H4 (cell line): ENCODE data around the gene RHBDL2. TPM values are rescaled to one million over a fixed set of nuclear protein-coding genes. Genes with fewer than 3 reads are reported as not detected.
A peak's percentile ranks its signal among the peaks of the same experiment; 100 is the strongest.
"Not testable (repeated sequence)": the region's sequence is repeated elsewhere in the genome, so short reads cannot be mapped to it uniquely, and the experiment has no call there.

Source experiments
- DNase-seq: peaks from one replicate; pipeline ENCODE4 v3.0.0-alpha.2; 2015; ENCODE audit warnings: low spot score
- total RNA-seq: library from RNA; depleted of rRNA; stranded (reverse); fragments of >200 nt; shearing (Covaris generic); gene quantifications from 2 replicates; pipeline ENCODE4 v1.2.3, GENCODE V29; 2014; rRNA removed

The RHBDL2 gene
- total RNA-seq, 1 experiment from 2014 or later, result not detected

DNA sequence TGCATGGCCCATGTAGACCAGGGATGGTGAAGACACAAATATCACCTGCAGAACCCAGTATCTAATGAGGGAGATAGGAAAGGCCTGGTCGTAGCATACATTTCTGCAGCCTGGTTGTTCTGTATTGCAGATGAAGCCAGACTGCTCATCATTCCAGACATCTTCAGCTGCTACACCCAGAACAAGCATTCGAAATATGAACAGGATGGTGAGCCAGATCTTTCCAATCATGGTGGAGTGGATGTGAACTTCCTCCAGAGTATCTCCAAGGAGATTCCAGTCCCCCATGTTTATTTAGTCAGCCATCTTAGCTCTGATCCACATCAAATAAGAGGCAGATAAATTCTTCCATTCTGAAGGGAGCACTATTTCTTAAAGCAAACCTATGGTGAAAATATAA lies 65.8 kb downstream of the RHBDL2 start:
- no peak for DNase-seq

DNA sequence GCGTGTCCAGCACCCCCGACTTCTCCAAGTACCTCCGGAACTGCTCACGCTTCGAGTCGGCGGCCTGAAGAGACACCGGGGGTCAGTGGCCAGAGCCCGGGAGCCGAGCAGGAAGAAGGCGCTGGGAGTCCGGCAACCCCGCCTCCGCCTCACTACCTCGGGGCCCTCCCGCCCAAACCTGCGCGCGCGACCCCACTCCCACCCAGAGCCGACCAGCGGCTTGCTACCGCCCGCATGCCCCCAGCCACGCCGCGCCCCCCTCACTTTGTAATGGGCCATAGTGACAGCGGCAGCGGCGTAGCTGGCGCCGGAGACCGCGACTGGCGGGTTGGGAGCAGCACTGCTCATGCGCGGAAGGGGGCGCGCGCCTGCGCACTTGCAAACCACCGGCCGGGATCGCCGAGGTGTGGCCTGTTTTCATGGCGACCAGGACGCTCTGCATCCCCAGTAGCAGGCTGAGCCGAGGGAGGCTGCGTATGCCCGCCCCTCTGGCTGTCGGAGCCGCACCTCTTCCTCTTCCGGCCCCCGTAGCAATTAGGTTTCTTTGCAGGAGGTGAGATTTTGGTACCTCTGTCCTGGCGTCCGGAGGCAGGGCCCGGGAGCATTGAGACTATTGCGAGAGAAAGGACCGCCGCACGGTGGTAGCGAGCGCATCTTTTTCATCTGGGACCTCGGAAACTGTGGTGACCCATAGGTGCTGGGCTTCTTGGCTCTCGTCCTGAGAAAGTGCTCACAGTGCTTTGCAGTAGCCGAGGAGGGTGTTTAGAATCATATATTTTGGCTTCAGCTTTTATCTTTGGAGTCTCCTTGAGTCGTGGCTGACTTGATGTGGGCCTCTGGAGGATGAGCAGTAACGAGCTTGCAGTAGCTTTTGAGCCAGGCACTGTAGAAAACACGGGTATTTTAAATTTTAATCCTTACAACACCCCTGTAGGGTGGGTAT lies 68.3 kb downstream of the RHBDL2 start, which contains the start of gene MYCBP:
Gene MYCBP, minus strand, starts transcription at position 322 of the 943 bp plus-strand sequence. Its CDS starts 43 bp downstream, at position 279.
- peak; percentile 95 for DNase-seq

DNA sequence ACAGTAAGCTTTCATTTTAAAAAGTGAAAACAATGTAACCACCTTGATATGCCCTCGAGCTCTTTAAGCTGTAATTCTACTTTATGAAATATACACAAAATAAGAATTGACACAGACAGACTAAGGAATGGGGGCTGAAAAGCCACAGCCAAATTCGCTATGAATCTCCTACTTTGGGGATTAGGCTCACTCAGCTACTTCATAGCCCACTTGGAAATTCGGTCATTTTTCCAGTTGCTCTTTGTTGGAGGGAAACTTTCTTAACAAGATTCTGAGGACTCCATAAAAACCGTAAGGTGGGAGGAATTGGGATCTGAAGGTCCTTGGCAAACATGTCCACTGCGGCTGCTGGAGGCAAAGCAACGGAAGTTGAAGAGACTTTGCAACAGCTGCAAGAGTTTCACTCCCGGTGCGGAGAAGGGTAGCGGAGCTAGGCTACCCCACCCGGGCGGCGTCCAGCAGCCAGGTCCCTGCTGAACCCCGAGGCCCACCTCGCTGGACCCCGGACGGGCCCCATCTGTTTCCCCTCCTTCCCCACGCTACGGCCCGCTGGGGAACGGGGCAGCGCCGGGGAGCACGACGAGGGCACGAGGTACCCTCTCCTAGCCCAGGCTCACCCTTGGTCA lies 69.1 kb downstream of the RHBDL2 start:
- DNase-seq, result no peak

DNA sequence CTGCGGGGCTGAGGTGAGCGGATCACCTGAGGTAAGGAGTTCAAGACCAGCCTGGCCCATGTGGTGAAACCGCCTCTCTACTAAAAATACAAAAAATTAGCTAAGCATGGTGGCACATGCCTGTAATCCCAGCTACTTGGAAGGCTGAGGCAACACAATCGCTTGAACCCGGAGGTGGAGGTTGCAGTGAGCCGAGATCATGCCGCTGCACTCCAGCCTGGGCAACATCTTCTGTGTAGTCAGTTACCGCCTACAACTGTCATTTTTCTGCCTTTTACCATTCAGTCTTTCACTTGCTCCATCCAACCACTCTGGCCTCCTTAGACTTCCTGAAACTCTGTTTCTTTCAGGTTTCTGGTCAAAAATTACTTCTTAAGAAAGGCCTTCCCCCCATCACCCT lies 70.6 kb downstream of the RHBDL2 start:
- no peak for DNase-seq

DNA sequence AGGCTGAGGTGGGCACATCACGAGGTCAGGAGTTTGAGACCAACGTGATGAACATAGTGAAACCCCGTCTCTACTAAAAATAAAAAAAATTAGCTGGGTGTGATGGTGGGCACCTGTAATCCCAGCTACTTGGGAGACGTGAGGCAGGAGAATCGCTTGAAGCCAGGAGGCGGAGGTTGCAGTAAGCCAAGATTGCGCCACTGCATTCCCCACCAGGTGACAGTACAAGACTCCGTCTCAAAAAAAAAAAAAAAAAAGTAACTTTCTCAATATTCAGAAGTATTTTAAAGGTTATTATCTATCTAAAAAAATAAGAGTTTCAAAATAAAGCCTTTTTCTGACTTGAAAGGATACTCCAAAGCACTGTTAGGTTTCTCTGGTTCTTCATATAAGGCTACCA lies 74.4 kb downstream of the RHBDL2 start:
- DNase-seq, result no peak

DNA sequence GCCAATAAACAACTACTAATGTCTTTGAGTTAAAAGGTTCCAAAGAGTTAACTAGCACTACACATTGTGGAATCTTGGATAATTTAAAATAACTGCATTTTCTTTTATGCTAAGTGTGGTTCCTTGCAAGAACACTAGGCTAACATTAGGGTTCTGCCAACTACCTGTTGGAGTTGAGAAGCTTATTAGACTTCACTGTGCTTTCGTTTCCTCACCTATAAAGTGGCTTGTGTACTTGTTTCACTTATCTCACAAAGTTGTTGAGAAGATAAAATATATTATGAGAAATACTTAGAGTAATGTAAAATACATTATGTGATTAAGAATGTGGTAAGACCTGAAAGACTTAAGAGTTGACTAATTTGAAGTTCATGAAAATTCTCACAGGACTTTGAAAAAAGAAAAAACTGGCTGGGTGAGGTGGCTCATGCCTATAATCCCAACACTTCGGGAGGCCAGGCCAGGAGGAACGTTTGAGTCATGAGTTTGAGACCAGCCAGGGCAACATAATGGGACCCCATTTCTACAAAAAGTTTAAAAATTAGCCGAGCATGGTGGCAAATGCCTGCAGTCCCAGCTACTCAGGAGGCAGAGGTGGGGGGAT lies 76.4 kb downstream of the RHBDL2 start:
- DNase-seq, result no peak

DNA sequence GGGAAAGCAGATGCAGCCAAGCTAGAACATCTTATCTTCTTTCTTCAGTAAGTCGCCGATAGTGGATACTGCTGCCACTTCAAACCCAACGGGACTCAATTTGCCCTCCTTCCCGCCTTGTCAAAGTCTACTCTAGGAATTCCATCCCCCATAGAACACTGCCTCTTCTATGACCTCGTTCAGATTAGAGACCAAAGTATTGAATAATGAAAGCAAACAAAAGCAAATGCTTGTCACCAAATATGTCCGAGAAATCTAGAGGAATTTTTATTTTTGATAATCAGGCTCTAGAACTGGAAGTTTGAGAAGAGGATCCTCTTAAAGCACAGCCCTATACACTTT lies 81.2 kb downstream of the RHBDL2 start:
- no peak for DNase-seq

DNA sequence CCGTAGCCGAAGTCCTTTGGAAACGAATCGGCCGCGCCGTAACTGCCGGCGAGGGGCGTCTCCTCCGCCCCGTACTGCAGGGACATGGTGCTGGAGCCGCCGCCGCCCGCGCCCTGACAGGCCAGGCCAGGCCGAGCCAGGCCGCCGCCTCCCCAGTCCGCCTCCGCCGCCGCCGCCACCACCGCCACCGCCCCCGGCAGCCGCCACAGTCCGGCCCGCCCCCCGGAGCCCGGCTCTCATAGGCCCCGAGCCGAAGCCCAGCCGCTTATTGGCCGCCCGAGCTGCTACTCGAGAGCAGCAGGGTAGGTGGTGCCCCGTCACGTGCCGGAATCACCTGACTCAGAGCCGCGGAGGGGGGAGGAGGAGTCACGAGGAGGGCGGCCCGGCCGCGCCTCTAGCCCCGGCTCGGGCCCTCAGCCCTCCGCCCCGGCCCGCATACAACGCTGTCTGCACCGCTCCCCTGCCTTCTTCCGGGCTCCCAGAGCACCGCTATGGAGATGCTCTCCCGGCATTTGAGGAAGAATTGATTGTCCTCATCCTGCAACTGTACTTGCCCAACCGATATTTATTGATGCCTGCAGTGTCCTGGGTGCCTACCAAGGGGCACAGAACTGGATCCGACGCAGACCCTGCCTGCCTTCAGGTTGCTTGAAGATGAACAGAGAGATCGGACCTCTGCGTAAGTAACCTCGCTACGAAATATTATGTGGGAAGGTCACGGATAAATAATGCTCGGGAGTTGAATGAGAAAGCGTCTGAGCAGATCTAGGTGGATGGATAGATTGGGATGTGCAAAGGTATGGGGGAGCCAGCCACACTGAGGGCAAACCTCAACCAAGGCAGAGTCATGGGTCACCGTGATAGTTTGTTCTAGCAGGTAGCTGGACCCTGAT lies 81.8 kb downstream of the RHBDL2 start, which contains the start of gene RRAGC:
Gene RRAGC, minus strand, starts transcription at position 212 of the 893 bp plus-strand sequence. Its CDS starts 126 bp downstream, at position 86.
- DNase-seq, result peak; percentile 96

DNA sequence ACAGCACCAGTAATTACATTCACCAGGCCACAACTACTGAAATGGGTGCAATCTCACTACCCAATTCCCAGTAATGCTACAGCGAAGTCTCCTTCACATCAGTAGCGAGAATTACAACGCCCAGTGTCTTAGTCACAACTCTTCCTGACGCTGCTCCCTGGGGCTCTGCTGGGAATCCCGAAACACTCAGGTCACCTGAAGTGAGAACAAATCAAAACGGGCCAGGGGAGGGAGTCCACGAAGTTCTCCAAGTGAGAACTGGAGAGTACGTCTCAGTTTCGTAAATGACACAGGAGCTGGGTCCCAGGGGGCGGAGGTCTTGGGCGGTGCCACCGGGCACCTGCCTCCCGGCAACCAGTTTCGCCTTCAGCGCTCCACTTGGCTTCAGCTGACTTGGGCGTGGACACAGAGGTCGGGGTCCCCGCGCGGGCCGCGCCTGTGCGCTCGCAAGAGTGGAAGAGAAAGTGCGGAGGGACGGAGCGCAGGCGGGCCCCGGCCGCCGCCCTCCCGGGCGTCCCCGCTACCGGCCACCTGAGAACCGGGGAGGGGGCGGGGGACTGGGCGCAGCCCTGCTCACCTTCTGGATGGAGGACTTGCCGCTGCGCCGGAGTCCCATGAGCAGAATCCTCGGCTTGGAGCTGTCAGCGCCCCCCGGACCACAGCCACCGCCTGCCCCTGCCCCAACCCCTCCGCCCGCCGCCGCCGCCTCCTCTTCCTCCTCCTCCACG lies 82.6 kb downstream of the RHBDL2 start:
- DNase-seq, result peak; percentile 10

DNA sequence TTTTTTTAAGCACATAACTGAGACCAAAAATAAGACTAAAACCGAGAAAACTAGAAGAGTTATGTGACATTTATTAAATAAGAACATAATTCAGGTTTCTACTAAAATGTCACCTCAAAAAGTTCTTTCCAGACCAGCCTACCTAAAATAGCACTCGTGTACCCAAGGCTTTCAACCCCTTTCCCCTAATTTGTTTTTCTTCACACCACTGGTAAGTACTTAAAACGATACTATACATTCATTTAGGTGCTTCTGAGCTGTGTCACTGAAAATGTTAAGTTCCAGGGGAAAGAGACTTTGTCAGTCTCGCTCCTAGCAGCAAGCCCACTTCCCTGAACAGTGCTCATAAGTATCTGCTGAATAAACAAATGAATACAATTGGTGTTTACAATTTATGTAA lies 88.8 kb downstream of the RHBDL2 start:
- DNase-seq, result no peak

DNA sequence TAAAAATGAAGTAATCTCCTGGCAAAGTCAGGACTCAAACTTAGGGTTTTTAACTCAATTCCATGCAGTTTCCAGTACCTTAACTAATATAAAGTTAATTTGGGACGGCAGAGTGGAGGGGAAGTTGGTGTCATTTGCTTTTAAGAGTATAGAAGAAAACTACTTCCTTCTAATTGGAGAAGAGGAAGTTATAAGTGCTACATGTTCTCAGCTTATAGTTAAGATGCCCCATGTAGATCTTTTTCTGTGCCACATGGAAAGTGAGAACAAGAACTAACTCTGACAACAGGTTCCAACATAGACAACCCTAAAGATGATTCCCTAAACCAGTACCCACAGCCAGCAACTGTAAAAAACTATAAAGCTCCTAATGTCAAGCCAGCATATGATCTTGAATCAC lies 93.6 kb downstream of the RHBDL2 start:
- no peak for DNase-seq

DNA sequence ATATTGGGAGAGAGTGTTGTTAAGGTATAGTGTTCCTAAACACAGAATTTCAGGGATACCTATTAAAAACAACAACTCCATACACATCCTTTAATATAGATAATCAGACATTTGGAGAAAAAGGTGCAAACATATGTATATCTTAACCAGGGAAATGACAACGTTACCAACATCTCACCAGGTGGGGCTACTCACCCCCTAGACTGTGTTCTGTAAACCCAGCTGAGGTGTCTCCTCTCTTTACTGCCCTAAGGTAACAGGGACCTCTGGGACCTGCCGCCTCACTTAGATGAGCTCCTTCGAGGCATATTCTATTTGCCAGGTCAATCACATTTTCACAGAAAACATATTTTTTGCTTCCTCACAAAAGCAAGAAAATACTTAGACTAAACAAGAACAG lies 95.4 kb downstream of the RHBDL2 start:
- no peak for DNase-seq

DNA sequence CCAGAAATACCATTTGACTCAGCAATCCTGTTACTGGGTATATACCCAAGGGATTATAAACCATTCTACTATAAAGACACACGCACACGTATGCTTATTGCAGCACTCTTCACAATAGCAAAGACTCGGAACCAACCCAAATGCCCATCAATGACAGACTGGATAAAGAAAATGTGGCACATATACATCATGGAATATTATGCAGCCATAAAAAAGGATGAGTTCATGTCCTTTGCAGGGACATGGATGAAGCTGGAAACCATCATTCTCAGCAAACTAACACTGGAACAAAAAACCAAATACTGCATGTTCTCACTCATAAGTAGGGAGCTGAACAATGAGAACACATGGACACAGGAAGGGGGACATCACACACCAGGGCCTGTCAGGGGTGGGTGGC lies 96.5 kb downstream of the RHBDL2 start:
- DNase-seq, result not testable (repeated sequence)

DNA sequence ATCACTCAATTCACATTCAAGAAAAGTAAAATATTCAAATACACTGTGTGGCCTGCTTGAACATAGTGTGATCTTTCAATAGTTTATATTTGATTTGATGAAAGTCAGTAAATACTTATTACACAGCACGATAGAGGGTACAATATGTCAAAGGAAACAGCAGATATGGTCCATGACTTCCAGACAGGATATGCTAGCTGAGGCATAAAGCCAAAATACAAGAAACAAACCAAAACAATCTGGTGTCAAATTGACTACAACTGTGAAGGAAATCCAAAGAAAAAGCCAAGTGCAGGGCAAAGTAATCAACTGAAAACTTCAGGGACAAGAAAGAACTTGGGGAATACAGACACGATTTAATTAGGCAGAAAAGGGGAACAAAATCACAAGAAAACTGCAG lies 101.3 kb downstream of the RHBDL2 start:
- DNase-seq, result no peak

DNA sequence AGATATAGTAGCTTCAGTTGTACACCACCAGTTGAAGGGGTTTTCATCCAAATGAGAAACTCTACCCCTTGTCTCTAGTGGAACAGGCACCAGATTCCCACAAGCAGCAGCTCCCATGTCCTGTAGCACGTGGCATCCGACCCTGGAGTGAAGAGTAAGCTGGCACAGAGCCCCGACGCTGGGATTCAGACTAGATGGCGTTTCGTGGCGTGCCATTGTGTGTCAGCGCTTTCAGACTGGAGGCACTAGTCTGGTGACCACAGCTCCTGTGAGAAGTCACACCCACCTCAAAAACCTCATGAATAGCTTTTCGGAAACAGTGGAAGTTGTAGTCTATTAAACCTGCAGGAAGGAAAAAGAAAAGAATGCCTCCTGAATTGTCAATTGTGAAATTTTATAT lies 102.3 kb downstream of the RHBDL2 start:
- no peak for DNase-seq

DNA sequence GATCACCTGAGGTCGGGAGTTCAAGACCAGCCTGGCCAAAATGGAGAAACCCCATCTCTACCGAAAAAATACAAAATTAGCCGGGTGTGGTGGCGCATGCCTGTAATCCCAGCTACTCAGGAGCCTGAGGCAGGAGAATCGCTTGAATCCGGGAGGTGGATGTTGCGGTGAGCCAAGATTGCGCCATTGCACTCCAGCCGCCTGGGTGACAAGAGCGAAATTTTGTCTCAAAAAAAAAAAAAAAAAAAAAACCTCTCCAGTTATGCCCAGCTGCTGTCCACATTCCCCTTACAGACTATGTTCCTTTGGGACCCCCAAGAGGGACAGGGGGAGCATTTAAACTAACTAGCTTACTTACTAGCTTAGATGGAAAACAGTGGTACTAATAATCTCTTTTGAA lies 105.3 kb downstream of the RHBDL2 start:
- DNase-seq, result not testable (repeated sequence)

Other genes starting within 250 kb of the RHBDL2 start
- 13.0 and 17.3 TPM in 2 replicates for gene RRAGC, start 82.1 kb downstream of the RHBDL2 start, total RNA-seq
- gene MYCBP, start 68.5 kb downstream of the RHBDL2 start, total RNA-seq, result 40.4 and 53.0 TPM in 2 replicates
- gene GJA9, start 60.2 kb downstream of the RHBDL2 start, total RNA-seq, result not detected in 2 replicates
- 35.3 and 36.3 TPM in 2 replicates for gene AKIRIN1, start 49.4 kb upstream of the RHBDL2 start, total RNA-seq
- gene NDUFS5, start 84.5 kb upstream of the RHBDL2 start, total RNA-seq, result 850 and 1,035 TPM in 2 replicates